GM18870 (cell line): Measurements from ENCODE around the gene FYB1.

Experiments
- ATAC-seq: cut with Tn5 transposase; IDR thresholded peaks from one replicate; pipeline ENCODE4 v1.9.1; 2021; ENCODE audit warnings: moderate library complexity; ENCODE audit not compliant: unreplicated experiment

FYB1 gene

GRCh38 chr5:39099831-39100230 lies 119.5 kb downstream of the FYB1 start:
- ATAC-seq, result no peak

DNA sequence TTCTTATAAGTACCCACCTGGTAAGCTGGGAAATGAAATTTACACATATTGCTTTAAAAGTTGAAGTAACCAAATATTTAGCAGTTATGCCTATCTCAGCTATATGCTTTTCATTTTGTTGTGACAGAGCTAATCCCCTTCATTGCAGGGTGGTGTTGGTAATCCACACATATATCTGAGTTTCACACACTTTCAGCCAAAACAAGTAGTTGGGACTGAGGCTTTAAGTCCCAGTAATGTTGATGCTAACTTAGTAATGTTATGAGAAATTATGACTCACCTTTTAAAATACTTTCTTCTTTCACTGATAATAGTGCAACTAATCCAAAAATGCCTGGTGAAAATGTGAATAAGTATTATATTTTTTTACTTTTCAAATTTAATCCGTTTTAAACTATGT lies 126.0 kb downstream of the FYB1 start:
- ATAC-seq, result no peak

GRCh38 chr5:39092581-39093351 lies 126.6 kb downstream of the FYB1 start:
- ATAC-seq, result no peak

DNA sequence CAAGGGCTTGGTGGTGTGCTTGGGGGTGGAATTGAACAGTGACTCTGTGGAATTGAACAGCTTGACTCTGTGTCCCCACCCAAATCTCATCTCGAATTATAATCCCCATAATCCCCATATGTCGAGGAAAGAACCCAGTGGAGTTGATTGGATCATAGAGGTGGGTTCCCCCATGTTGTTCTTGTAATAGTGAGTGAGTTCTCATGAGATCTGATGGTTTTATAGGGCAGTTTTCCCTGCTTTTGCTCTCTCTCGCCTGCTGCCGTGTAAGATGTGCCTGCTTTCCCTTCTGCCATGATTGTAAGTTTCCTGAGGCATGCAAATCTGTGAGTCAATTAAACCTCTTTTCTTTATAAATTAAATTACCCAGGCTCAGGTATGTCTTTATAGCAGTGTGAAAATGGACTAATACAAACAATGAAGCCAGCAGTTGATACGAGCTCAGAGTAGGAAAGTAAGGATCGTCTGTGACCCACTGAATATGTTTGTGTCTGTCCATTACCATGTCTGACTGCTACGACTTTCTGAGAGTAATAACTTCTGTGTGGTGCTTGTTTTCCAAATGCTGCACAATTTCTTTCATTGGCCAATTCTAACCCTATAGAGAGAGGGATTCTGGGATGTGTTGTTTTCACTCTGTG lies 127.3 kb downstream of the FYB1 start:
- no peak for ATAC-seq

DNA sequence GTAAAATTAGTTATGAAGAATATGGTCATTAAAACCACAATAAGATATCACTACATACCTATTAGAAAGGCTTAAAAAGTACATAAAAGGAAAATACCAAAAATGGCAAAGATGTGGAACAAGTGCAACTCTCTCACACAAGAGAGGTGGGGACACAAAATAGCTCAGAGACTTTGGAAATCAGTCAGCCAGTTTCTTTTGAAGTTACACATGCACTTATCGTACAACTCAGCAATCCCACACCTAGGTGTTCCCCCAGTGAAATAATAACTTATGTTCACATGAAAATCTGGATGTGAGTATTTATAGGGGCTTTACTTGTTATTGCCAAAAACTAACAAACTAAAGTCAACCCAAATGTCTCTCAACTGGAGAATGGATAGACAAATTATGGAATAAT lies 135.4 kb downstream of the FYB1 start:
- no peak for ATAC-seq

- ATAC-seq, result no peak
Measured at GRCh38 chr5:39082995-39083394, 136.4 kb downstream of the FYB1 start.

DNA sequence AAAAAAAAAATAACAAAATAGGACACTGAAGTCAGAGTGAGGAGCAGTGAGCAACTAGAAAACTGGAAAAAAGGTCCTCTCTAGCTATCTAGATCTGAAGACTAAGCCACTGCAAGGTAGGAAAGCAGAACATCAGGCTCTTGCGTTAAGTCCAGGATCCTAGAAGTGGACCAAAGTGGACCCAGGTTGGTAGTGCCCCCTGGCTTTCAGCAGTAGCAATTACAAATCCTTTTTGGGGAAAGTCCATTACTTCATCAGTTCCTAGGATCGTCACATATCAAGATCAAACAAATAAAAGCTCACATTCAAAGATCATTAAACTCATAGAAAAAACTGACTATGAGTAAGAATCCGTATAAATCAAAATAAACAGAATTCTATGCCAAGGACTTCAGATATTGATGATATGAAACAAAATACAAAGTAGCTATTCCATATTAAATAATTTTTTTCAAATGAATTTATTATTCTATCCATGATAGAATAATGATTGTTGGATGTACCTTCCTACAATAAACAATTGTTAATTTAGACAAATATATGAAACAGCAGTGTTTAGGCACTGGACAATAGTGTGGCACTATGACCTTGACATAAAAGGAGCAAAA lies 138.7 kb downstream of the FYB1 start:
- ATAC-seq, result no peak

GRCh38 chr5:39080168-39080567 lies 139.2 kb downstream of the FYB1 start:
- no peak for ATAC-seq

DNA sequence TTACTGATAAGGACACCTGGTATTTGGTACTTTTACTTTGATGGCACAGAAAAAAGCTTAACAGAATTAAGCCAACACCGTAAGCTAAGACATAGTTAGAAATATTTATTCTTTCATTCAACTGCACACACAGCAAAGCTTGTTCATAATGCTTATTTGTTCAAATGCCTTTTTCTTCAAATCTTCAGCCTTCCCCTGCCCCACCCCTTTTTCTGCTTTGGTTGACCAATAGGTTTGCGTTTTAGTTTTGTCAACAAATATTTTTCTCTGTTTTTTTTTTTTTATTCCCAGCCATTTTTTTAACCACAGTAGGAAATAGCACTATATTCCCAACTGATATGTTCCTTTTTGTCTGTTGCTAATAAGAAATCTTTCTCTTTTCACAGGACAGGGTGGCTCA lies 140.2 kb downstream of the FYB1 start:
- no peak for ATAC-seq

DNA sequence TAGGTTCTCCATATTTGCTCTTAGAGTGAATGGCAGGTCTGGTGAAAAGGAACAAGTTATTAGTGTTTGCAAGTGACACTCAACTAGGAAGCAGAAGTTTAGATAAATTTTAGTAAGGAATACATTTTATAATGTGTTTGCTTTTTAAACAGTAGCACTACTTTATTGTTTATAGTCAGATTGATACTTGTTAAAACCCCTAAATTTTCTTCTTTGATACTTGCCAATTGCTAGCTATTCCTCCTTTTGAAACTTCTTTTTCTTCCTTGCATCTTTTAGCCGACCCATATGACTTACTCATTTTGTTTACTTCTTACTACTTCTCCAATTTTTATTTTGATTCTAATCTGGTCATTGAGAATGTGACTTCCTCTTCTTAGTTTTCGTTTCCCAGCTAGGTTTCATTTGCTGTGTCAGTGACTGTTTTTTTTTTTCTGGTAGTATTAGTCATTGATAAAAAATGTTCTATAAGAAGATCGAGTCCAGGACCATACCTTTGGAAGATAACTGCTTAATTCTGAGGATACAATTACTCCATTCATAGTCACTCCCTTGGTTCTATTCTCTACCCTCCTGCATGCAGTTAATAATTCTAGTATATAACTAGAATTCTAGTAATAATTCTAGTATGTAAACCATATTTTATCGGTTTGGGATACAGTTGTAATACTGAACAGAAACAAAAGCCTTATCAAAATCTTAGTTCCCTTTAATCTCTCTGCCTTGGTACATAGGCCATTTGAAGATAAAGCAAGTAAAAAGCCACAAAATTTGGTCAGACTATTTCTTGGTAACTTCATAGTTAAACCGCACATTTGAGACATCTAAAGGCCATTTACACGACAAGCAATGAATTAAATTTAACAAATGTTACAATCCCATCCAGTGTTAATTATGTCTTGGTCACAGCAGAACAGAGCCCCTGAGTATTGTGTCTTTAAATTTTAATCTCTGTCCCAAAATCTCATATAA lies 142.3 kb downstream of the FYB1 start:
- peak; percentile 38 for ATAC-seq

DNA sequence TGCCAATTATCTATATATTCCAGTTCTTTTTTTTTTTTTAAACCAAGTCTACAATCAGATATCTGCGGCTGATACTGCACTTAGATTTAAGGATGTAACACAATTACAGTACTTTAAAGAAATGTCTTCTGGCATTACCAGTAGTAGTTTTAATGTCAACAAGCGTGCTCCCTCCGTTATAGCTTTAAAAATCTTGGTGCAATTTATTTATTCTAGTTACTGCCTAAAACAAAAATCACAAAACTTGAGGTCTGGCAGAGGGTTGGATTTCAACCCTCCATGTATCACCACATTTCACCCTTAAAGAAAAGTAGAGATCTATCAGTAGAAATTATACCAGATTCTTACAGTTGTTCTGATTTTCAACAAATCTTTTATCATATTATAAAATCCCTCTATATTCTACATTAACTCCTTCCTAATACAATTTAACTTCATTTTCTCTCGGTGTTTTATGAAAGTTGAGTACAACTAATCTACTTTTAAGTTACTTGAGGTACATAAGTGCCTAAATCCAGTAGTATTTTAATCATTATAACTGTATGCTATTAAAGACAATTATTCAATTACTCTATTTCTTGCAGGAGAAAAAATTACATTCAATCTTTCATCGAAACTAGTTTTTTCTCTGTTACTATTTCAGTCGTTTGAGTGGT lies 143.1 kb downstream of the FYB1 start:
- ATAC-seq, result no peak

DNA sequence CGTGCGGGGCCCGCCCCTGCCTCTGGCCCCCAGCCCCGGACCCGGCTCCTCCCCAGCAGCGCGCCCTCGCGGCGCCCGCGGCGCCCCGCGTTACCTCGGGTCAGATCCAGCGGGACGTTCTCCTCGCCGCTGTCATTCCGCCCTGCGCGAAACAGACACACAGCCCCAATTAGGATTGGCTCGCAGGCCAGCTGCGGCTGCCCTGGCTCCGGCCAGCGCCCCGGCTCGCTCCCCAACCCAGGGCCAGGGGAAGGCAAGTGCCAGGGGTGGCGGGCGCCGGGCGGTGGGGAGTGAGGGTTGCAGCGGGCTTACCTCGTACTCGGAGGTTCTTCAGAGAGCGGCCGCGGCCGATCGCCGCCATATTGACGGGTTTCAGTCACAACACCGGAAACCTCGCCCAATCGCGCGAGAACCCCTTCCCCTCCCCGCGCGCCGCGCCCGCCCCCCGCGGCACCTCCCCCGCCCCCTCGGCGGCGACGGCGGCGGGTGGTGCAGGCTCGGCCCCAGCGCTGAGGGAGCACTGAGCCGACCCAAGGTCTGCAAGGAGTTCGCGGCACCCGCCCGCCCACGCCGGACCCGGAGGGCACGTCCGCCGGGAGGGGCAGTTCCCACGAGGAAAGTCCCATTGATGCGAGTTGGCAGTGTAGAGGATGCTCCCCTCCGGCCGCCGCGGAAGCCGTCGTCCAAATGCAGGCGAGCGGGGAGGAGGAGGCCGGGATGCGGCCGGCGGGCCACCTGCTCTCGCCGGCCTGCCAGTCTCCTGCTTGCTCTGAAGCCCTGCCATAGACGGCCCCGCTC lies 145.1 kb downstream of the FYB1 start, which contains the start of gene RICTOR:
RICTOR (minus strand) TSS at position 383 of the 798 bp plus-strand sequence; CDS start at position 361, 22 bp downstream.
- peak; percentile 50 for ATAC-seq

- ATAC-seq, result peak; percentile 5
Measured at GRCh38 chr5:39073767-39074016, 145.7 kb downstream of the FYB1 start.

GRCh38 chr5:39072925-39073766 lies 146.2 kb downstream of the FYB1 start:
- ATAC-seq, result peak; percentile 39

DNA sequence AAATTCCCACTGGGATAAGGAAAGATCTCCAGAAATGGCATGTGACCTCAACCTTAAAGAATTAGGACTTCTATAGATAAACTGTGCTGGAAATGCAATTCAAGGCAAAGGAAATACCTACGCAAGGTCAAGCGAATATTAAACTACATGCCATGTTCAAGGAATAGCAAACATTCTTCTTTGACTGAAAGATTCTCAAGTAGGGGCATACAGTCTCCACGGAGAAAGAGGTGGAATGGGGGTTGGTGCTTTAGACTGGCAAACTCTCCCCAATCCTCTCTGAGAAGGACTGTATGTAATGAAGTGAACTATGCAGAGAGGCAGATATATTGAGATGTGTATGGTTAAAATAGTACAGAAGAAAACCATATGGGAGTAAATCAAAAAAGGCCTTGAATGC lies 151.3 kb downstream of the FYB1 start:
- ATAC-seq, result no peak

GRCh38 chr5:39064450-39064849 lies 154.9 kb downstream of the FYB1 start:
- no peak for ATAC-seq

GRCh38 chr5:39063037-39063436 lies 156.3 kb downstream of the FYB1 start:
- ATAC-seq, result no peak

DNA sequence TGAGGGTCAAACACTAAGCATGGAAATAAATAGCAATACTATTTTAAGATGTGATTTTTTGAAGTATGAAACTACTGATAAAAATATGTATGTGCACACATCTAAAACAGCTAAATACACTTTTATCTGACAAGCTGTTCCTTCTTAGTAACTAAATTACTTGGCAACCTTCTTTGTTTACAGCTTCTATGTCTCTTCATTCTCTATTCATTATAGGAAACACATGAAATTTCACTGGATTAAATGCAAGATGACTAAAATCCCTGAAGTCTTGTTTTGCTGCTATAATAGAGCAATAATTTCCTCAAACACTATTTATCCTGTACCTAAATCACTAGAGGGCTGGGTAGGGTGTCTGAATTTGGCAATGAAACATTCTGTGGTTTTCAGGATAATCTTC lies 156.8 kb downstream of the FYB1 start:
- ATAC-seq, result no peak

GRCh38 chr5:39062104-39062503 lies 157.3 kb downstream of the FYB1 start:
- no peak for ATAC-seq
